Body of pancreas (tissue), 4 donors: Measurements from ENCODE around the gene SLC17A5. TPM values are rescaled to one million over a fixed set of nuclear protein-coding genes. Genes with fewer than 3 reads are reported as not detected.
A peak's percentile ranks its signal among the peaks of the same experiment; 100 is the strongest.
"Not testable (repeated sequence)": the region's sequence is repeated elsewhere in the genome, so short reads cannot be mapped to it uniquely, and the experiment has no call there.

Source experiments
- ATAC-seq: fragments of 150-250 bp; one replicate; pipeline ENCODE4 v1.9.1; 2016
- DNase-seq, 4 donors: peaks; one replicate each; pipeline ENCODE4 v3.0.0-alpha.2; 2019
- H3K27ac ChIP-seq, 4 donors: fragments of 200-600 bp; sonication (generic); 1 replicate in 3 of 4; 2 replicates in 1 of 4; pipeline versions ENCODE4 v1.5.1 to v1.6.1; 2016 to 2019; ENCODE audit warnings: mild to moderate bottlenecking in 1 of 4, mixed read lengths in 1 of 4, moderate library complexity in 1 of 4
- H3K27me3 ChIP-seq, 2 donors: fragments of 200-600 bp; sonication (generic); one replicate each; pipeline ENCODE4 v1.6.0; 2016; ENCODE audit warnings: mild to moderate bottlenecking in 1 of 2
- H3K36me3 ChIP-seq, 2 donors: fragments of 200-600 bp; sonication (generic); replicated peaks in 1 of 2; 2 replicates each; pipeline ENCODE4 v1.5.1; 2016; ENCODE audit warnings: low read depth in 2 of 2; ENCODE audit not compliant: insufficient read depth in 1 of 2
- H3K4me1 ChIP-seq: fragments of 200-600 bp; sonication (generic); one replicate; pipeline ENCODE4 v1.6.0; 2016
- H3K4me3 ChIP-seq, 2 donors: fragments of 200-600 bp; sonication (generic); 1 replicate in 1 of 2; 2 replicates in 1 of 2; pipeline ENCODE4 v1.5.1; 2016 to 2019
- H3K9me3 ChIP-seq, 3 donors: fragments of 200-600 bp; sonication (generic); 1 replicate in 2 of 3; 2 replicates in 1 of 3; pipeline ENCODE4 v1.5.1; 2016
- POLR2A ChIP-seq, 3 donors: fragments of 450-650 bp; IDR thresholded peaks; one replicate each; pipeline ENCODE4 v1.6.1; 2016; ENCODE audit warnings: antibody characterized with exemption in 3 of 3, mild to moderate bottlenecking in 2 of 3
- WGBS, 2 donors: methylation state at CpG; one replicate each; pipeline ENCODE4 v1.1.5; 2017; 5-methylcytosine and 5-hydroxymethylcytosine counted together
- intact Hi-C: fragments of 100-400 bp; cut with DNase I; formaldehyde crosslinking; loops from one replicate; pipeline ENCODE4 v1.15.1; 2023
- total RNA-seq, 2 donors: library from RNA; depleted of rRNA; stranded (reverse); fragments of >200 nt; gene quantifications; one replicate each; pipeline ENCODE4 v1.1.0, GENCODE V29; 2016
- TF ChIP-seq, protein P1 (sequence below), 7 experiments: fragments of 450-650 bp in 4 of 7; fragments of 200-600 bp in 3 of 7; sonication (generic) in 3 of 7; IDR thresholded peaks; one replicate each; pipeline ENCODE4 v1.5.1; 2016 to 2019; ENCODE audit warnings: antibody characterized with exemption in 7 of 7

Gene SLC17A5
- total RNA-seq, 2 donors from 2014 or later: 4.9 to 11.2 TPM

GRCh38 chr6:73569121-73569520 is 84.7 kb downstream of the SLC17A5 start:
- ATAC-seq (no peak), DNase-seq (no peak)
- intact Hi-C loops: no loop called here
- TF ChIP-seq POLR2A (IDR thresholded peaks at IDR 0.05): no peak
- TF ChIP-seq, protein P1, sequence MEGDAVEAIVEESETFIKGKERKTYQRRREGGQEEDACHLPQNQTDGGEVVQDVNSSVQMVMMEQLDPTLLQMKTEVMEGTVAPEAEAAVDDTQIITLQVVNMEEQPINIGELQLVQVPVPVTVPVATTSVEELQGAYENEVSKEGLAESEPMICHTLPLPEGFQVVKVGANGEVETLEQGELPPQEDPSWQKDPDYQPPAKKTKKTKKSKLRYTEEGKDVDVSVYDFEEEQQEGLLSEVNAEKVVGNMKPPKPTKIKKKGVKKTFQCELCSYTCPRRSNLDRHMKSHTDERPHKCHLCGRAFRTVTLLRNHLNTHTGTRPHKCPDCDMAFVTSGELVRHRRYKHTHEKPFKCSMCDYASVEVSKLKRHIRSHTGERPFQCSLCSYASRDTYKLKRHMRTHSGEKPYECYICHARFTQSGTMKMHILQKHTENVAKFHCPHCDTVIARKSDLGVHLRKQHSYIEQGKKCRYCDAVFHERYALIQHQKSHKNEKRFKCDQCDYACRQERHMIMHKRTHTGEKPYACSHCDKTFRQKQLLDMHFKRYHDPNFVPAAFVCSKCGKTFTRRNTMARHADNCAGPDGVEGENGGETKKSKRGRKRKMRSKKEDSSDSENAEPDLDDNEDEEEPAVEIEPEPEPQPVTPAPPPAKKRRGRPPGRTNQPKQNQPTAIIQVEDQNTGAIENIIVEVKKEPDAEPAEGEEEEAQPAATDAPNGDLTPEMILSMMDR (IDR thresholded peaks at IDR 0.05): no peak
- peaks cover 18% of the 10 kb centered on the region for H3K4me1 ChIP-seq
- no peaks in the 10 kb centered on the region for H3K36me3 ChIP-seq
- no peak overlapping the region for H3K4me3 ChIP-seq
- no peaks in the 10 kb centered on the region for H3K27me3 ChIP-seq
- no peaks in the 10 kb centered on the region for H3K9me3 ChIP-seq
- H3K27ac ChIP-seq: no peak overlapping the region
- 74 to 89% methylated on average over 5 of the region's 5 CpGs for WGBS, 2 donors

- Histone ChIP-seq H3K36me3 (no peaks in the 10 kb centered on the region), H3K4me1 (peaks cover 18% of the 10 kb centered on the region), H3K27ac (peak overlapping the region; percentile 27 to 85 (median 64)), H3K4me3 (no peak overlapping the region), H3K9me3 (no peaks in the 10 kb centered on the region), H3K27me3 (no peaks in the 10 kb centered on the region)
- DNase-seq (peak; percentile 86 to 94 (median 91)), ATAC-seq (peak; percentile 100)
- intact Hi-C loops: no loop called here
- 15 to 24% methylated on average over 8 of the region's 8 CpGs for WGBS, 2 donors
- peak in 1 of 3 donors; percentile 30 for TF ChIP-seq POLR2A (IDR thresholded peaks at IDR 0.05)
- TF ChIP-seq, protein P1 (IDR thresholded peaks at IDR 0.05): peak in 4 of 7 experiments; percentile 4 to 16 (median 12)
Measured at GRCh38 chr6:73566954-73567591, 86.7 kb downstream of the SLC17A5 start.

GRCh38 chr6:73566486-73566871 is 87.3 kb downstream of the SLC17A5 start:
- DNase-seq, intact Hi-C loops, ATAC-seq, H3K27me3 ChIP-seq, H3K4me3 ChIP-seq, H3K9me3 ChIP-seq, H3K36me3 ChIP-seq: not testable (repeated sequence)
- H3K27ac ChIP-seq: peak overlapping the region in 3 of 4 donors; percentile 27 to 85 (median 77)
- WGBS, 2 donors: 87 to 94% methylated on average over 2 of the region's 2 CpGs
- peaks cover 18% of the 10 kb centered on the region for H3K4me1 ChIP-seq

DNA sequence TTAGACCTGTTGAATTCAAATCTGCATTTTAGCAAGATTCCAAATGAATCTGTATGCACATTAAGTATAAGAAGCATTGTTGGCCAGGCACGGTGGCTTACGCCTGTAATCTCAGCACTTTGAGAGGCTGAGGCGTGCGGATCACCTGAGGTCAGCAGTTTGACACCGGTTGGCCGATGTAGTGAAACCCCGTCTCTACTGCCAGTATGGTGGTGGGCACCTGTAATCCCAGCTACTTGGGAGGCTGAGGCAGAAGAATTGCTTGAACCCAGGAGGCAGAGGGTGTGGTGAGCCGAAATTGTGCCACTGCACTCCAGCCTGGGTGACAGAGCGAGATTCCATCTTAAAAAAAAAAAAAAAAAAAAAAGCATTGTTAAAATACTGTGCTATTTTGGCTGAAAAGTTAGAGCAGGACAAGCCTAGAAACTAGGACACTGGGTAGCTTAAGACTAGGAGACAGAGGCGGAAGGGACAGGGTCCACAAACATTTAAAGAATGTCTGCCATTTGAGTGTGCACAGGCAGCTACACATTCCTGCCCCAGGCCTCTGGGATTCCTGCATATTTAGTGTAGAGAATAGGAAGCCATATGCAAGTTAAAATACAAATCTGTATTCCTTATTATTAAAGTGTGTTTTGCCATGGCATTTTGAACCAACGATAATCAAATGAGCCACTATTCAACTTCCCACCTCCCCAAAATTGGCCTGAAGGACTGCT is 87.9 kb downstream of the SLC17A5 start:
- WGBS, 2 donors: 91 to 93% methylated on average over 11 of the region's 11 CpGs
- intact Hi-C loops: no loop called here
- no peak overlapping the region for H3K4me3 ChIP-seq
- no peaks in the 10 kb centered on the region for H3K36me3 ChIP-seq
- ATAC-seq: no peak
- DNase-seq: no peak
- H3K4me1 ChIP-seq: peaks cover 18% of the 10 kb centered on the region
- H3K9me3 ChIP-seq: no peaks in the 10 kb centered on the region
- H3K27me3 ChIP-seq: no peaks in the 10 kb centered on the region
- H3K27ac ChIP-seq: peak overlapping the region in 3 of 4 donors; percentile 27 to 85 (median 77)
- TF ChIP-seq, protein P1 (IDR thresholded peaks at IDR 0.05): no peak
- no peak for TF ChIP-seq POLR2A (IDR thresholded peaks at IDR 0.05)

- Histone ChIP-seq H3K27ac (no peak overlapping the region), H3K36me3 (no peaks in the 10 kb centered on the region), H3K4me3 (no peak overlapping the region), H3K27me3 (no peaks in the 10 kb centered on the region), H3K4me1 (peaks cover 18% of the 10 kb centered on the region), H3K9me3 (no peaks in the 10 kb centered on the region)
- intact Hi-C loops: no loop called here
- ATAC-seq (no peak), DNase-seq (no peak)
- TF ChIP-seq POLR2A (IDR thresholded peaks at IDR 0.05): no peak
- TF ChIP-seq, protein P1 (IDR thresholded peaks at IDR 0.05): no peak
- 92 to 95% methylated on average over 17 of the region's 17 CpGs for WGBS, 2 donors
Measured at GRCh38 chr6:73564578-73565345, 89.0 kb downstream of the SLC17A5 start.
